ENCODE results near the gene FIP1L1. TPM values are rescaled to one million over a fixed set of nuclear protein-coding genes. Genes with fewer than 3 reads are reported as not detected.

FIP1L1 gene
- polyA plus RNA-seq, 1 donor from 2014 or later, result 89.0 TPM

DNA sequence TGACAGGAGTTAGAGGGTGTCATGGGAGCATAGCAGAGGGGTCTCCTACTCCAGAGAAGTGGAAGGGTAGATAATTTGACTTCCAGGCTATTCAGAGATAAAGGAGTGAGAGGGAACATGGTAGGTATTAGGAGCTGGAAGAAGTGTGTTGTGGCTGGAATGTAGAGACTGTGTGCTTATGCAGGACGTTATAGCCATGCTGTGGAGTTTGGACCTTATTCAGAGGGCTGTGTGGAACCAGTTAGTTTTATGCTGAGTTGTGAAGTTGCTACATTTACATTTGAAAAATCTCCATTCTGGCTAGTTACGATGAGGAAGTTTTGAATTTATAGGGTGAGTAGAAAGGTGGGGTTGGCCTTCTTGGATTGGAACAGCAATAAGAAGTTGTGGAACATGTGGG lies 67.5 kb downstream of the FIP1L1 start:
- H3K9ac ChIP-seq (ENCODE audit: low read length), result no peak overlapping the region
- H3K79me2 ChIP-seq (replicated peaks; ENCODE audit: insufficient read depth, low read length), result no peaks in the 10 kb centered on the region
- no peaks in the 10 kb centered on the region for H3K27me3 ChIP-seq (ENCODE audit: insufficient read depth, low read depth, low read length)
- H3K4me3 ChIP-seq (ENCODE audit: low read length), result no peak overlapping the region
- TF ChIP-seq EP300 (conservative IDR thresholded peaks at IDR 0.05; ENCODE audit: poor library complexity, severe bottlenecking) (no peak), SMC3 (conservative IDR thresholded peaks at IDR 0.05; ENCODE audit: poor library complexity) (no peak), REST (IDR thresholded peaks at IDR 0.05; ENCODE audit: borderline replicate concordance) (no peak), RAD21 (conservative IDR thresholded peaks at IDR 0.05) (no peak), MXI1 (conservative IDR thresholded peaks at IDR 0.05; ENCODE audit: poor library complexity, severe bottlenecking) (no peak), TAF1 (IDR thresholded peaks at IDR 0.05; ENCODE audit: low read depth) (no peak), CTCF (IDR thresholded peaks at IDR 0.05; ENCODE audit: poor library complexity, severe bottlenecking) (no peak), POLR2AphosphoS5 (IDR thresholded peaks at IDR 0.05) (no peak), EZH2 (IDR thresholded peaks at IDR 0.05; ENCODE audit: borderline replicate concordance, insufficient read depth, low read length, poor library complexity, severe bottlenecking) (no peak)
- no peak overlapping the region for H2AFZ ChIP-seq (ENCODE audit: low read depth, low read length)
- no peak overlapping the region for H3K4me2 ChIP-seq (ENCODE audit: low read length)
- peaks cover 5% of the 10 kb centered on the region for H3K36me3 ChIP-seq (ENCODE audit: insufficient read depth, low read length)
- no peaks in the 10 kb centered on the region for H4K20me1 ChIP-seq (ENCODE audit: insufficient read depth)
- H3F3A ChIP-seq (ENCODE audit: insufficient read depth, low read length, poor library complexity, severe bottlenecking), result no peaks in the 10 kb centered on the region
- H3K27ac ChIP-seq (ENCODE audit: low read length), result no peak overlapping the region
- no peaks in the 10 kb centered on the region for H3K9me2 ChIP-seq (ENCODE audit: insufficient read depth, low read length)
- no peaks in the 10 kb centered on the region for H3K9me3 ChIP-seq (ENCODE audit: low read length)

GRCh38 chr4:53450773-53451172 lies 73.3 kb downstream of the FIP1L1 start:
- Histone ChIP-seq H3K9me2 (ENCODE audit: insufficient read depth, low read length) (no peaks in the 10 kb centered on the region), H3K9me3 (ENCODE audit: low read length) (no peaks in the 10 kb centered on the region), H3K9ac (ENCODE audit: low read length) (no peak overlapping the region), H3F3A (ENCODE audit: insufficient read depth, low read length, poor library complexity, severe bottlenecking) (no peaks in the 10 kb centered on the region), H4K20me1 (ENCODE audit: insufficient read depth) (no peaks in the 10 kb centered on the region), H3K4me2 (ENCODE audit: low read length) (no peak overlapping the region), H2AFZ (ENCODE audit: low read depth, low read length) (no peak overlapping the region), H3K27me3 (ENCODE audit: insufficient read depth, low read depth, low read length) (no peaks in the 10 kb centered on the region), H3K4me3 (ENCODE audit: low read length) (no peak overlapping the region), H3K36me3 (ENCODE audit: insufficient read depth, low read length) (peaks cover 12% of the 10 kb centered on the region), H3K27ac (ENCODE audit: low read length) (no peak overlapping the region), H3K79me2 (replicated peaks; ENCODE audit: insufficient read depth, low read length) (no peaks in the 10 kb centered on the region)
- TF ChIP-seq POLR2AphosphoS5 (IDR thresholded peaks at IDR 0.05), result no peak
- no peak for TF ChIP-seq CTCF (IDR thresholded peaks at IDR 0.05; ENCODE audit: poor library complexity, severe bottlenecking)
- no peak for TF ChIP-seq MXI1 (conservative IDR thresholded peaks at IDR 0.05; ENCODE audit: poor library complexity, severe bottlenecking)
- TF ChIP-seq EP300 (conservative IDR thresholded peaks at IDR 0.05; ENCODE audit: poor library complexity, severe bottlenecking), result no peak
- no peak for TF ChIP-seq SMC3 (conservative IDR thresholded peaks at IDR 0.05; ENCODE audit: poor library complexity)
- no peak for TF ChIP-seq TAF1 (IDR thresholded peaks at IDR 0.05; ENCODE audit: low read depth)
- TF ChIP-seq EZH2 (IDR thresholded peaks at IDR 0.05; ENCODE audit: borderline replicate concordance, insufficient read depth, low read length, poor library complexity, severe bottlenecking), result no peak
- no peak for TF ChIP-seq REST (IDR thresholded peaks at IDR 0.05; ENCODE audit: borderline replicate concordance)
- no peak for TF ChIP-seq RAD21 (conservative IDR thresholded peaks at IDR 0.05)
